ENCODE data around the gene CPT1B.
"Not testable (repeated sequence)": the region's sequence is repeated elsewhere in the genome, so short reads cannot be mapped to it uniquely, and the experiment has no call there.

Gene CPT1B

GRCh38 chr22:50544078-50544745 lies 34.0 kb downstream of the CPT1B start:
- no peak for DNase-seq

GRCh38 chr22:50542416-50542927 lies 35.8 kb downstream of the CPT1B start:
- no peak for DNase-seq

GRCh38 chr22:50541667-50542026 lies 36.6 kb downstream of the CPT1B start:
- not testable (repeated sequence) for DNase-seq

- DNase-seq = no peak
These were observed 37.8 kb downstream of the CPT1B start for GRCh38 chr22:50540381-50540780.

GRCh38 chr22:50537765-50538164 lies 40.5 kb downstream of the CPT1B start:
- no peak for DNase-seq

GRCh38 chr22:50536226-50536625 lies 42.0 kb downstream of the CPT1B start:
- DNase-seq = no peak

- DNase-seq = no peak
These were observed 43.1 kb downstream of the CPT1B start for GRCh38 chr22:50535113-50535512.

GRCh38 chr22:50533856-50534711 lies 44.1 kb downstream of the CPT1B start:
- DNase-seq = not testable (repeated sequence)

- no peak for DNase-seq
These were observed 45.1 kb downstream of the CPT1B start for GRCh38 chr22:50532824-50533796.

- DNase-seq = no peak
These were observed 46.1 kb downstream of the CPT1B start for GRCh38 chr22:50531962-50532674.

- DNase-seq = no peak
These were observed 46.7 kb downstream of the CPT1B start for GRCh38 chr22:50531546-50531961.

- no peak for DNase-seq
These were observed 47.2 kb downstream of the CPT1B start for GRCh38 chr22:50530877-50531545.

GRCh38 chr22:50530580-50530876 lies 47.7 kb downstream of the CPT1B start:
- DNase-seq = no peak

GRCh38 chr22:50529897-50530579 lies 48.2 kb downstream of the CPT1B start, which contains the start of gene TYMP:
Gene TYMP, minus strand, starts transcription at chr22:50530012. Its CDS starts 303 bp downstream, at chr22:50529709.
- DNase-seq = no peak

- DNase-seq = no peak
These were observed 48.8 kb downstream of the CPT1B start for GRCh38 chr22:50529416-50529896.

GRCh38 chr22:50528682-50529415 lies 49.4 kb downstream of the CPT1B start:
- DNase-seq = no peak

- DNase-seq = no peak
These were observed 50.1 kb downstream of the CPT1B start for GRCh38 chr22:50527921-50528681.

GRCh38 chr22:50526834-50527801 lies 51.1 kb downstream of the CPT1B start:
- no peak for DNase-seq
